Stimulated activated naive CD8-positive, alpha-beta T cell treated with anti-CD3 and anti-CD28 coated beads, Interleukin-15, amount 100 ng/mL, for 72 hours (primary cell): ENCODE data around the gene GTF3C4.
"Not testable (repeated sequence)": the region's sequence is repeated elsewhere in the genome, so short reads cannot be mapped to it uniquely, and the experiment has no call there.

Experiments
- ATAC-seq: fragments of 150-1000 bp; cut with Tn5 transposase; 2 replicates; pipeline ENCODE4 v1.10.0; 2021; ENCODE audit warnings: mild to moderate bottlenecking, moderate library complexity
- DNase-seq, 2 donors: peaks; one replicate each; pipeline ENCODE4 v3.0.0; 2021 to 2022
- H3K27ac Mint-ChIP-seq, 2 donors: one replicate each; pipeline ENCODE4 v1.8.0; 2022; ENCODE audit warnings: mild to moderate bottlenecking in 2 of 2, mixed read lengths in 2 of 2, moderate library complexity in 2 of 2
- H3K27me3 Mint-ChIP-seq: one replicate; pipeline ENCODE4 v1.8.0; 2022; ENCODE audit warnings: mixed read lengths
- H3K4me1 Mint-ChIP-seq: one replicate; pipeline ENCODE4 v1.8.0; 2022; ENCODE audit warnings: mild to moderate bottlenecking, mixed read lengths
- H3K4me3 Mint-ChIP-seq, 2 donors: one replicate each; pipeline ENCODE4 v1.8.0; 2022; ENCODE audit warnings: mild to moderate bottlenecking in 2 of 2, mixed read lengths in 2 of 2, moderate library complexity in 1 of 2
- H3K9me3 Mint-ChIP-seq, 2 donors: one replicate each; pipeline ENCODE4 v1.8.0; 2022; ENCODE audit warnings: mixed read lengths in 2 of 2

Gene GTF3C4

GRCh38 chr9:132708239-132708638, 38.0 kb downstream of the GTF3C4 start:
- Mint-ChIP-seq H3K9me3 (no peaks in the 10 kb centered on the region), H3K4me3 (no peak overlapping the region), H3K4me1 (no peaks in the 10 kb centered on the region), H3K27me3 (peaks cover 19% of the 10 kb centered on the region), H3K27ac (no peak overlapping the region)
- no peak for DNase-seq
- no peak for ATAC-seq

GRCh38 chr9:132708769-132709430, 38.6 kb downstream of the GTF3C4 start:
- no peak overlapping the region for H3K4me3 Mint-ChIP-seq
- DNase-seq = no peak
- no peaks in the 10 kb centered on the region for H3K4me1 Mint-ChIP-seq
- no peak overlapping the region for H3K27ac Mint-ChIP-seq
- H3K9me3 Mint-ChIP-seq = no peaks in the 10 kb centered on the region
- no peak for ATAC-seq
- H3K27me3 Mint-ChIP-seq = peaks cover 16% of the 10 kb centered on the region

GRCh38 chr9:132710333-132710732, 40.1 kb downstream of the GTF3C4 start:
- no peaks in the 10 kb centered on the region for H3K9me3 Mint-ChIP-seq
- ATAC-seq (no peak), DNase-seq (no peak)
- H3K27me3 Mint-ChIP-seq = peaks cover 16% of the 10 kb centered on the region
- H3K27ac Mint-ChIP-seq = no peak overlapping the region
- no peaks in the 10 kb centered on the region for H3K4me1 Mint-ChIP-seq
- no peak overlapping the region for H3K4me3 Mint-ChIP-seq

- not testable (repeated sequence) for H3K9me3 Mint-ChIP-seq, H3K4me1 Mint-ChIP-seq, DNase-seq, ATAC-seq, H3K27ac Mint-ChIP-seq, H3K4me3 Mint-ChIP-seq
- peaks cover 13% of the 10 kb centered on the region for H3K27me3 Mint-ChIP-seq
Measured at GRCh38 chr9:132711152-132711551, 40.9 kb downstream of the GTF3C4 start.

- H3K27me3 Mint-ChIP-seq = peaks cover 20% of the 10 kb centered on the region
- ATAC-seq (no peak), DNase-seq (no peak)
- no peak overlapping the region for H3K27ac Mint-ChIP-seq
- no peaks in the 10 kb centered on the region for H3K9me3 Mint-ChIP-seq
- H3K4me1 Mint-ChIP-seq = no peaks in the 10 kb centered on the region
- no peak overlapping the region for H3K4me3 Mint-ChIP-seq
Measured at GRCh38 chr9:132711846-132712245, 41.6 kb downstream of the GTF3C4 start.

- peaks cover 2% of the 10 kb centered on the region for H3K4me1 Mint-ChIP-seq
- ATAC-seq = peak; percentile 74
- H3K4me3 Mint-ChIP-seq = no peak overlapping the region
Measured at GRCh38 chr9:132712753-132713152, 42.5 kb downstream of the GTF3C4 start.

GRCh38 chr9:132716007-132716406, 45.7 kb downstream of the GTF3C4 start:
- DNase-seq = no peak
- Mint-ChIP-seq H3K9me3 (no peaks in the 10 kb centered on the region), H3K27ac (no peak overlapping the region), H3K4me1 (peaks cover 11% of the 10 kb centered on the region), H3K27me3 (peaks cover 47% of the 10 kb centered on the region), H3K4me3 (no peak overlapping the region)
- ATAC-seq = no peak

More at GRCh38 chr9:132712753-132713152, 42.5 kb downstream of the GTF3C4 start:
- peaks cover 29% of the 10 kb centered on the region for H3K27me3 Mint-ChIP-seq
- no peak for DNase-seq
- no peaks in the 10 kb centered on the region for H3K9me3 Mint-ChIP-seq
- no peak overlapping the region for H3K27ac Mint-ChIP-seq

- peaks cover 47% of the 10 kb centered on the region for H3K27me3 Mint-ChIP-seq
Measured at GRCh38 chr9:132717326-132717945, 47.2 kb downstream of the GTF3C4 start.

GRCh38 chr9:132718381-132718928, 48.2 kb downstream of the GTF3C4 start:
- not testable (repeated sequence) for DNase-seq, H3K4me3 Mint-ChIP-seq, H3K9me3 Mint-ChIP-seq, ATAC-seq
- H3K27me3 Mint-ChIP-seq = peaks cover 55% of the 10 kb centered on the region
- peaks cover 11% of the 10 kb centered on the region for H3K4me1 Mint-ChIP-seq
- peak overlapping the region in 1 of 2 donors; percentile 60 for H3K27ac Mint-ChIP-seq

More at GRCh38 chr9:132717326-132717945, 47.2 kb downstream of the GTF3C4 start:
- no peak for DNase-seq
- no peak for ATAC-seq
- Mint-ChIP-seq H3K9me3 (no peaks in the 10 kb centered on the region), H3K4me1 (peaks cover 11% of the 10 kb centered on the region), H3K4me3 (no peak overlapping the region), H3K27ac (no peak overlapping the region)

- H3K9me3 Mint-ChIP-seq = no peaks in the 10 kb centered on the region
- no peak overlapping the region for H3K27ac Mint-ChIP-seq
- ATAC-seq (no peak), DNase-seq (no peak)
- H3K4me1 Mint-ChIP-seq = peaks cover 11% of the 10 kb centered on the region
- H3K27me3 Mint-ChIP-seq = peaks cover 54% of the 10 kb centered on the region
- H3K4me3 Mint-ChIP-seq = no peak overlapping the region
Measured at GRCh38 chr9:132721661-132722060, 51.4 kb downstream of the GTF3C4 start.

GRCh38 chr9:132722564-132723065, 52.4 kb downstream of the GTF3C4 start:
- H3K9me3 Mint-ChIP-seq = no peaks in the 10 kb centered on the region
- H3K4me3 Mint-ChIP-seq = no peak overlapping the region
- H3K4me1 Mint-ChIP-seq = peaks cover 11% of the 10 kb centered on the region
- ATAC-seq (no peak), DNase-seq (no peak)
- no peak overlapping the region for H3K27ac Mint-ChIP-seq
- peaks cover 50% of the 10 kb centered on the region for H3K27me3 Mint-ChIP-seq

GRCh38 chr9:132723809-132724208, 53.5 kb downstream of the GTF3C4 start:
- DNase-seq = no peak
- peaks cover 44% of the 10 kb centered on the region for H3K27me3 Mint-ChIP-seq
- no peaks in the 10 kb centered on the region for H3K4me1 Mint-ChIP-seq
- no peak for ATAC-seq
- H3K9me3 Mint-ChIP-seq = no peaks in the 10 kb centered on the region
- H3K4me3 Mint-ChIP-seq = no peak overlapping the region
- no peak overlapping the region for H3K27ac Mint-ChIP-seq

- H3K9me3 Mint-ChIP-seq = no peaks in the 10 kb centered on the region
- ATAC-seq (no peak), DNase-seq (no peak)
- H3K4me1 Mint-ChIP-seq = no peaks in the 10 kb centered on the region
- no peak overlapping the region for H3K4me3 Mint-ChIP-seq
- peaks cover 29% of the 10 kb centered on the region for H3K27me3 Mint-ChIP-seq
- H3K27ac Mint-ChIP-seq = no peak overlapping the region
Measured at GRCh38 chr9:132725306-132725705, 55.0 kb downstream of the GTF3C4 start.

- no peak overlapping the region for H3K27ac Mint-ChIP-seq
- no peaks in the 10 kb centered on the region for H3K9me3 Mint-ChIP-seq
- H3K4me1 Mint-ChIP-seq = no peaks in the 10 kb centered on the region
- DNase-seq = no peak
- H3K27me3 Mint-ChIP-seq = peaks cover 37% of the 10 kb centered on the region
- H3K4me3 Mint-ChIP-seq = no peak overlapping the region
- ATAC-seq = no peak
Measured at GRCh38 chr9:132726576-132727130, 56.4 kb downstream of the GTF3C4 start.

- Mint-ChIP-seq H3K9me3 (no peaks in the 10 kb centered on the region), H3K4me3 (no peak overlapping the region), H3K4me1 (no peaks in the 10 kb centered on the region), H3K27ac (no peak overlapping the region), H3K27me3 (peaks cover 41% of the 10 kb centered on the region)
- no peak for ATAC-seq
- no peak for DNase-seq
Measured at GRCh38 chr9:132728071-132728470, 57.8 kb downstream of the GTF3C4 start.

- Mint-ChIP-seq H3K4me1 (no peaks in the 10 kb centered on the region), H3K27ac (no peak overlapping the region), H3K9me3 (no peaks in the 10 kb centered on the region), H3K4me3 (no peak overlapping the region), H3K27me3 (peaks cover 41% of the 10 kb centered on the region)
- DNase-seq = no peak
- no peak for ATAC-seq
Measured at GRCh38 chr9:132728497-132728896, 58.2 kb downstream of the GTF3C4 start.
